KG1 (cell line): ENCODE results near the gene TMEM129.
A peak's percentile ranks its signal among the peaks of the same experiment; 100 is the strongest.

Source experiments
- DNase-seq: peaks from one replicate; lab custom pipeline; 2025; lab: John Stamatoyannopoulos, UW

The TMEM129 gene, protein sequence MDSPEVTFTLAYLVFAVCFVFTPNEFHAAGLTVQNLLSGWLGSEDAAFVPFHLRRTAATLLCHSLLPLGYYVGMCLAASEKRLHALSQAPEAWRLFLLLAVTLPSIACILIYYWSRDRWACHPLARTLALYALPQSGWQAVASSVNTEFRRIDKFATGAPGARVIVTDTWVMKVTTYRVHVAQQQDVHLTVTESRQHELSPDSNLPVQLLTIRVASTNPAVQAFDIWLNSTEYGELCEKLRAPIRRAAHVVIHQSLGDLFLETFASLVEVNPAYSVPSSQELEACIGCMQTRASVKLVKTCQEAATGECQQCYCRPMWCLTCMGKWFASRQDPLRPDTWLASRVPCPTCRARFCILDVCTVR

DNA sequence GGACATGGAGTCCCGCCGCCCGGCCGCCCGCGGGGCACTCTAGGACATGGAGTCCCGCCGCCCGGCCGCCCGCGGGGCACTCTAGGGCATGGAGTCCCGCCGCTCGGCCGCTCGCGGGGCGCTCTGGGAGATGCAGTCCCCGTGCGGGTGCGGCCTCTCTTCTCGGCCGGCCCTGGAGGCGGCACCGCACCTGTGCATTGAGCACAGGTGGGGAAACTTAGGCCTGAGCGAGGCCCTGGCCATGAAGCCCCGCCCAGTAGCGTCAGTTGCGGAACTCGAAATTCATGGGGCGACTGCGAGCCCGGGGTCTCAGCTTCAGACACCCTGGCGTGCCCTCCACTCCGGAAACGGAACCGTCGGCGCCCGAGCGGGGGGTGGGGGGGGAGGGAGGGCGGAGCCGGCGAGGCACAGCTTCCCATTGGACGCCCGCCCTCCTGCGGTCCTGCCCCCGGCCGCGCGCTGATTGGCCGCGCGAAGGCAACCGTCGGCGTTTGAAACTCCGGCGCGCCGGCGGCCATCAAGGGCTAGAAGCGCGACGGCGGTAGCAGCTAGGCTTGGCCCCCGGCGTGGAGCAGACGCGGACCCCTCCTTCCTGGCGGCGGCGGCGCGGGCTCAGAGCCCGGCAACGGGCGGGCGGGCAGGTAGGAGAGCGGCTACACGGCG is at the start of gene TMEM129, which contains the start of gene TACC3:
TMEM129 (minus strand) TSS at position 321 of the 663 bp plus-strand sequence. CDS start 486 bp downstream, outside the sequence.
TACC3 (plus strand) TSS at position 519 of the 663 bp plus-strand sequence. CDS start 1,901 bp downstream, outside the sequence.
- DNase-seq = peak; percentile 86

DNA sequence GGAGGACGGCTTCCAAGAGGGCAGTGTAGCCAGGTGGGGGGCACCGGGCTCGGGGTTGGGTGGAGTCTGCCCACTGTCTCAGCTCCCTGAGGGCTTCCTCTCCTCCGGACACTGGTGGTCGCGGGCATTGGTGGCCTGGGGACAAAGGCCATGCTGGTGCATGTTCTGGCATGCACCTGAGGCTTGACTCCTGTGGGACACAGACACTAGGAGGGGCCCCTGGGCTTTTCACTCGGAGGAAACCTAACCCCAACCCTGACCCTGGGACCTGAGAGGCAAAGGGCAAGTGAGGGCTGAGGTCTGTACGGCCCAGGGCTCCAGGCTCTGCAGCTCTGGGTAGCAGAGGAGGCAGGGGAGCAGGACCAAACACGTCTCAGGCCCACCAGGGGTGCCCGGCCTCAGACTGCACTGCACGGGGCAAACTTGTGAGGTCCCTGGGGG is 49.7 kb upstream of the TMEM129 start:
- DNase-seq = no peak

DNA sequence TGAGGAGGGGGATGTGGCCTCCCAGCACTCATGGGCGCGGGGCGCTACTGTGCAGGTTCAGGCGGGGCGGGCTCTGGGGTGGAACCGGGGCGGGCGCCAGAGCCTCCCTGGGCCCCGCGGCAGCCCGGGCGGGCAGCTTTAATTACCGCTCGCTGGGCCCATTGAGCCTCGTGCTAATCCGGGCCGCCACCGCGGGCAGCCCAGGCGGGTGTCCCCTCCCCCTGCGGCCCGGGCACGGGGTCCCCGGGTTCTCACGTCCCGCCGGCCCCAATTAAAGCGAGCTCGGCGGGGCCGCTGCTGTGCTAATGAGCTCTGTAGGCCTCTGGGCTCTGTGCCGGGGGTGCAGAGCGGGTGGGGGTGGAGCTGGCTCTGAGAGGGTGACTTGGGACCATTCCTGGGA is 49.1 kb upstream of the TMEM129 start:
- DNase-seq = no peak

DNA sequence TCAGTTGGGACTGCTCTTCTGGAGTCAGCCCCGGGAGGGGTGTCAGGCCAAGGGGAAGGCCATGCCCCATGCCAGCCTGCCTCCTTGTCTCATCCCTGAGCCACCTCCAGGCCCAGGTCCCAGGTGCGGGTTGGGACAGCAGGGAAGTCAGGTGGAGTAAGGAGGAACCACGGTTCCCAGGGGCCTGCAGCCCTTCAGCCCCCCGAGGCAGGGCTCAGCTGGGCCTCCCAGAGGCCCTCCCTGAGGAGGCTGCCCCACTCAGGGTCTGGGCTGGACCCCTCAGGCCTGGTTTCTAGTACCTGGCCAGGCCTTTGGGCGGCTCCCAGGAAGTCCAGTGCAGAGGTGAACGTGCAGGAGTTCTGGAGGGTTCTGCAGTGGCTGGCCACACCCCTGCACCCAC is 48.6 kb upstream of the TMEM129 start:
- DNase-seq = no peak

DNA sequence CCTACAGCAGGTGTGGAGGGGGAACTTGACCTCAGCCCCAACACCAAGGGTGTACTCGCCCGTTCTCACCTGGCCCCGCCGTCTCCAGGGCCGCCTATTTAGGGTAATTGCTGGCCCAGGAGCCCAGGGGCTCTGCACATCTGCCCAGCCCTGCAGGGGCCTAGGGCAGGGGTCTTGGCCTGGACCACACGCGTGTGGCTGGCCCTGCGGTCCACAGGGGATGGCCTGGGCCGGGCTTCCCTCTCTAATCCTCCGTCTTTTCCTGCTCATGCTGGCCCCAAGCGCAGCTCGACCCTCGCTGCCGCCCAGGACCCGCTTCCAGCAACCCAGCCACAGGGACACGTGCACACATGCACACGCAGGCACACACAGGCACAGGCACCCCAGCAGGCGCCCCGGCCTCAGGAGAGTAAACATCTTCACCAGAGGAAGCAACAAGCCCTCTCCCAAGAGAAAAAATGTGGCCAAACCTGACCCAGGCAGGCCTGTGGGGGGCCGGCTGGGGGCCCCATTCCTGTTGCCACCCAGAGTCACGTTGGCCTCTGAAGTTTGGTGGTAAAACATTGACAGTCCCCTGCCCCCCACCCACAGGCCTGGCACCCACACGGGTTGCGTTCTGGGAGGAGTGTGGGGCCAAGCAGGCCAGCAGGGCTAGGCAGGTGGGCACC is 47.4 kb upstream of the TMEM129 start:
- no peak for DNase-seq

DNA sequence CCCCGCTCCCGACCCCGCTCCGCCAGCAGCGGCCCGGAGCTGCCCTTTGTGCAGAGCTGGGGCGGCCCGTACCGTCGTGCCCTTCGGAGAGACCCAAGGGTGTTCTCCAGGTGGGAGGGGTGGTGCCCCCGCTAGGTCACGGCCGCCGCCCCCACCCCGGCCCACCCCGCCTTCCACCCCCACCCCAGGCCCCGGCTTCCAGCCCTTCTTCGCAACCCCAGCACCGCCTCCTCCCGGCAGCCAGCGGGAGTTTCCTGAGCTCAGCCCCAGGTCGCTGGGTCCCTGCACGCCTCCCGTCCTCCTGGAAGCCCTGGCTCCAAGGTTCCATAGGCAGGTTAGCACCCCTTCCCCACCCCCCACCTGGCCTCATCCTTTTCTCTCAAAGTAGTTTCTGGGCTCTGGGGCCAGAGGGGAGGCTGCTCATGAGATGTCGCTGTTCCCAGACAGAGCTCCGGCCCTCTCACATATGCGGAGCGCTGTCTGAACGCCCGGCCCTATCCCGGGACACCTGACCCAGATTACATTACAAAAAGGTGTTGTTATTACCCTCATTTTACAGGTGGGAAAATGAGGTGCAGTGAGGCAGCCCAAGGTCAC is 46.7 kb upstream of the TMEM129 start:
- no peak for DNase-seq

DNA sequence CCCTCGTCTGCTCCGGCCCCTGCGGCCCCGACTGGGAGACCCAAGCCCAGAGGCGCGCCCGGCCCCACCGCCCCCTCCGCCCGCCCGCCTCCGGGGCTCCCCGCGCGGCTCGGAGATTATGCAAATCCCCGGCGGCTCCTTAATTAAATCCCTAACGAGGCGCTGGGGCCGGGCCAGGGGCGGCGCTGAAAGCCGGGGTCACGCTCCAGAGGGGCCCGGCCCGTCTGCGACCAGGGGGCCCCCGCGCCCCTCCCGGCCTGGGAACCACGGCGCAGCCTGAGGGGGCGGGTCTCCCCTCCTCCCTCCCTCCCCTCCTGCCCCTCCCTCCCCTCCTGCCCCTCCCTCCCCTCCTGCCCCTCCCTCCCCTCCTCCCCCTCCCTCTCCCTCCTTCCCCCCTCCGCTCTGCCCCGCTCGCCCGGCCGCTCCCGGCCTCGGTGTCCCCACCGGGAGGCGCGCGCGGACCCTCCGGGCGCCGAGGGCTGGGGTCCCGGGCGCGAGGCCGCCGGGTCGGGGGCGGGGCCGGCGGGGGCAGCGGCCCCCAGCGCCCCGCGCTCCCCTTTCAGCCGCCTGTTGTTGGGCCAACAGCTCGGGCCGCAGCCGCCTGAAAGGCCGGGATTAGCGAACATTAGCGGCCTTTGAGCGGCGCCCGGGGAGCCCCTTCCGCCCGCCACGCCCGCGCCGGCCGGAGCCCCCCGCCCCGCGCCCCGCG is 46.1 kb upstream of the TMEM129 start:
- DNase-seq = no peak

DNA sequence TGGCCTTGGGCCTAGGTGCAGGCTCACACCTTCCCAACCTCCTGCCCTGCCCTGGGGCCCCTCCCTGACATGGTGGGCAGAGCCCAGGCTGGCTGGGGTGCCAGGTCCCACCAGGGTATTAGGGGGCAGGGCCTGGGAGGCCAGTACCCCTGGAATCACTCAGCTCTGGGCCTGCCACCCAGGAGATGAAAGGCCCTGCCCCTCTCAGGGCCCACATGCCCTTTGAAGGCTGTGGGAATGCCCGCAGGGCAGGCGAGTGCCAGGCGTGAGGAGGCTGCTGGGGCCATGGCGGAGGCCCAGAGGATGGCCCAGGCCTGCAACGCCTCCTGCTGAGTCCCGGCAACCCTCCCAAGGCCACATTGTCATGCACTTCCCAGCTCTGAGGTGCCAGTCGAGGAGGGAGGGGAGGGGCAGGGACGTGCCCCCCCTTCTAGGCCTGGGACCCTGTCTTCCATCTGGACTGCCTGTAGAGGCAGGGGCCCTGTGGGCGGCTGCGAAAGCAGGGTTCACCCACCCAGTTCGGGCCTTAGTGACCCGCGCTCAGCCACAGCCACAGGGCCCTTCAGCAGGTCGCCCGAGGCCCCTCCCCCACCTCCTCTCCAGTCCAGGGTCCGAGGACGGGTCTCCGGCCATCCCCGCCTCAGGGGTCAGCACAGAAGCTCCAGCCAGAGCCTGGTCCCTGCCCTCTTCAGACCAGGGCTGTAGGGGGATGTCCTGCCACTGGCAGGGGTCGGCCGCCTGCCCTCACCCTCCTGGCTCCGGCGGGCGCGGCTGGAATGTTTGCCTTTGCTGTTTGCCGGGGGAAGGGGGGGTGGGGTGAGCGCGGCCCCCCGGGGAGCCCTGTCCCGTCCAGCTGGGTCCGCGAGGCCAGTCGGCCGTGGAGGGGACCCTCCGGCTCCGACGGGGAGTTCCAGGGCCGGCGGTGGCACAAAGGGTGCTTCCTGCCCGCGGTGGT is 45.3 kb upstream of the TMEM129 start:
- no peak for DNase-seq

DNA sequence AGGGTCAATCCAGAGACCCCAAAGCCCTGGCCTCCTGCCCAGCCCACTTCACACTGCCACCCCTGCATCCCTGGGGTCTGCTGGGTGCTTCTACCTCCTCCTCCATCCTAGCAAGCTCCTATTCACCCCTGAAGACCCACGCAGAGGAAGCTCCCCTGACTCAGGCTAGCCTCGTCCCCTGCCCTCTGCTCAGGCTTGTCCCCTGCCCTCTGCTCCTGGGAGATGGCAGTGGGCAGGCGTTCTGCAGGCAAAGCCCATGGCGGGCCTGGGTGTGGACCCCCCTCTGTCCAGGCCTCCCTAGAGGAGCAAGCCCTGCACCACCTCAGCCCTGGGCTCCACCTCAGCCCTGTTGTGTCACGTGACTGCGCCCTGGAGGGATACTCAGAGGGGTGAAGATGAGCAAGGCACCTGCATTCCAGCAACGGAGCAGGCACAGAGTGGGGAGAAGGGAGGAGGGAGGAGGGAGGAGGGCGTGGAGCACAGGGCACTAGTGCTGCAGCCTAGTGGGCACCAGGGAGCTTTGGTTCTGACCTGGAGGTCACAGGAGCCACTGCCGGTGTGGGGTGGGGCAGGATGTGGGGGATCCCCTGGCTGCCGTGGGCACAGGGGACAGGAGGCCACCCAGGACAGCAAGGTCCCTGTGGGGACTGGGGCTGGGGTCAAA is 44.4 kb upstream of the TMEM129 start:
- no peak for DNase-seq

DNA sequence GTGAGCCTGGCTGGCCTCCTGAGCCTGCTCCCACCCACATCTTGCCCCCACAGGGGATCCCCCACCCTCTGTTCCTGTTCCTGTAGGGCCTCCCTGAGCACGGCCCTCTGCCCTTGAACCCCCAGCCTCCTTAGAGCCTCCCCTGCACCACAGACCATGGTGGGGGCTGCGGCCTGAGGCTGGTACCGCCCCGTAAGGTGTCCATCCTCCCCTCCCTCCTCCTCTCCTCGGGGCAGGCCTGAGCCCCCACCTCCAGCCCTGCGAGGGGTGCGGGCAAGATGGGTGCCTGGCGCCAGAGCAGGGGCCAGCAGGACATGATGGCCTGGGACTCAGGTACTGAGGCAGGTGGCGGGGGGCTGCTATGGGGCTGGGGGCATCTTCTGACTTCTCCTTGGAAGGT is 43.5 kb upstream of the TMEM129 start:
- no peak for DNase-seq

DNA sequence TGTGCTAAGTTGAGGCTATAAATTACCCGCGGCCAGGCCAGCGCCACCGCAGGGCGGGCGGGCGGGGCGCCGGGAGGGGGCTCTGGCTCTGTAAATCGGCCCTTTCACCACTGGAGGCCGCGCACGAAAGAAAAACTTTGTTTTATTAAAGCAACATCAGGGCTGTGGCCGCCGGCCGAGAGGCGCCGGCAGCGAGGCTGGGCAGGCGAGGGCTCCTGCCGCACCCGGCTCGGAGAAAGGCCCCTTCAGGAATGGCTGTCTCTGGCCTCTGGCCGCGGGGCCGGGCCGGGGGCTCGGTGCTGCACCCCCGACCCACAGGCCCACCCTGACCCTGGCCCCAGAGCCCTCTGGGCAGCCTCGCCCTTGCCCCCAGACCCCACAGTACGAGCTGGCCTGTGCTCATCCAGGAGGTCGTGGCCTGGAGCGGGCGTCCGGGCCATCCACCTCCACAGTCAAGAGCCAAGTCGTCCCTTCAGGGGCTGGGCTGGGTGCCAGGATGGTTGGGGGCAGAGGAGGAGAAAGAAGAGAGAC is 42.5 kb upstream of the TMEM129 start:
- no peak for DNase-seq

DNA sequence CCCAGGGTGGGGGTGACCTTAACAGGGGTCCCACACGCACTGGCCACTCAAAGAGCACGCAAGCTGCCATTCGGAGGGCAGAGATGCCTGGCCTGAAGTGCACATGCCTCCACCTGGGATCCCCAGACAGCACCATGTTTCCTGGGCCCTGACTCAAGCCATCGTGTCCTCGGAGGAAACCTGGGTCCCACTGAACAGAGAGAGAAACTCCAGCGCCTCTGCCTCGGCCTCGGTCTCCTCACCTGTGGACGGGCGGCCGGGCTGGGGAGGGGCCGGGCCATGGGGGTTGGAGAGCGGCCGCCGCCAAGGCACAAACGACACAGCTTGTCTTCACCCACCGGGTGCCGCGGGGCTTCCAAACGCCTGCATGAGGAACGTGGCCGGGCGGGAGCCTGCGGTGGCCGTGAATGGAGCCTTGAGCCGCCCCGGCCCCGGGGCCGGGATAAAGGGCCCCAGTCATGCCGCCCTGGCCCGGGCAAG is 42.0 kb upstream of the TMEM129 start:
- no peak for DNase-seq

DNA sequence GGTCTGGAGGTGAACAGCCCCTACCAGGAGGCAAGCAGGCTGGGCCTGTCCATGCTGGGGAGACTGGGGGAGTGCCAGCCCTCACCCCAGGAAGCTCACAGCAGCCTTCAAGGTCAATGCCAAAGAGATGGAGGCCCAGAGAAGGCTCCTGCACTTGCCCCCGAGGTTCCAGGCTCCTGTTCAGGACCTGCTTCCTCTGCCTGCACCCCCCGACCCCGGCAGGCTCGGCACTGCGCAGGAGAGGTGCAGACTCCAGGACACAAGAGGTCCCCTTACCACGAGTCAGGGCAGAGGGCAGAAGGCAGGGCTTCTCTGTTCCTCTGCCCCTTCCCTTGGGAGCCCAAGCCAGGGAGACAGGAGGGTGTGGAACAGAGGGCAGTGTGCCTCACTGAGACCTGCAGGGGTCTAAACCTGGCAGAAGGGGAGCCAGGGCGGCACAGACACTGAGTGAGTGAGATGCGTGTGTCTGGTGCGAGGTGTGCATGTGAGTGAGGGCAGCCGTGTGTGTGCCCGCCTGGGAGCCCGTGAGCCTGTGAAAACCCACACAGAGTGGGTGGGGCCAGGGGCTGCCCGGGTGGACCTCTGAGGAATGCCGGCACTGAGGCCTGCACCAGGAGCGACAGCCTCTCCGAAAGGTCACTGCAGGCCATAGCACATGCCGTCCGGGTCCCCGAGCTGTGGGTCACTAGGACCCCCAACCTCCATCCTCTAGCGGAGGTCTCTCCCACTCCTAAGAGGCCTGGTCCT is 41.3 kb upstream of the TMEM129 start:
- no peak for DNase-seq

DNA sequence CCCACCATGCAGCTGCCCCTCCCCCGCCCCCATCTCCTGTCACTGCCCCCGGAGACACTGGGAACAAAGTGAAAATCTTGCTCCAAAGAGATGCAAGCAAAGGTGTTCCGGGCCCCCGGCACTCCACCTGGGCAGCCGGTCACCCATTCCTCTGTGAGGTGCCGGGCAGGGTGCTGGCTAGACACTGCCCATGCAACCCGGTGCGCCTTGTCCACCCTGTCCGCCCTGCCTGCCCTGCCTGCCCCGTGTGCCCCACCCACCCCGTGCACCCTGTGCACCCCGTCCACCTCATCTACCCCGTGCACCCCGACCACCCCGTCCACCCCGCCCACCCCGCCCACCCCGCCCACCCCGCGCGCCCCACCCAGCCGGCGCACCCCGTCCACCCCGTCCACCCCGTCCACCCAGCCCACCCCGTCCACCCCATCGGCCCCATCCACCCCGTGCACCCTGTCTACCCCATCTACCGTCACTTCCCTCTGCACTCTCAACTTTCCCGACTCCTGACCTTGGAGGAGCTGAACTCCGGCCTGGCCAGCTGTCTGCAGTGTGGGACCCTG is 40.1 kb upstream of the TMEM129 start:
- DNase-seq = no peak

DNA sequence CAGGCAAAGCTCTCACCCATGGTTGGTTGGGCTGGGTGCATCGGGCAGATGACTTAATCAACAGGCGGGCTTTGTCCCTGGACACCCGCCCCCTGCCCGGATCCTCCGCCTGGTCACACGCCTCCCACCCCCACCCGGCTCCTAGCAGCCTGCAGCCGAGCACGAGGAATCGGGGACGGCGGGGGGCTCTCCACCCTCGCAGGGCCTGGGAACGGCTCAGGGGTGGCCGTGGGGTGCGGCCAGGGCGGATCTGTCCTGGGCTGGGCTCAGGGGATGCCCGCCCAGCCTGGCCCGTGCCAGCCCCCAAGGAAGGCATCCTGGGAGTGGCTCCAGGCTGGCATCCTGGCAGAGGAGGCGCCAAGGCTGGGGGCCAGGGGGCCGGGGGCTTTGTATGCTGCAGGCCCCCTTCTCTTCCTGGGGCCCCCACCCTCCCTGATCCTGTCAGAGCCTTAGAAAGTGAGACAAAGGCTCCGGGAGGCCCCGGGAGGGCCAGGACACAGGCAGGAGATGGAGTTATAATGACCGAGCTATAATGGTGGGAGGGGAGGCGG is 39.5 kb upstream of the TMEM129 start:
- no peak for DNase-seq

DNA sequence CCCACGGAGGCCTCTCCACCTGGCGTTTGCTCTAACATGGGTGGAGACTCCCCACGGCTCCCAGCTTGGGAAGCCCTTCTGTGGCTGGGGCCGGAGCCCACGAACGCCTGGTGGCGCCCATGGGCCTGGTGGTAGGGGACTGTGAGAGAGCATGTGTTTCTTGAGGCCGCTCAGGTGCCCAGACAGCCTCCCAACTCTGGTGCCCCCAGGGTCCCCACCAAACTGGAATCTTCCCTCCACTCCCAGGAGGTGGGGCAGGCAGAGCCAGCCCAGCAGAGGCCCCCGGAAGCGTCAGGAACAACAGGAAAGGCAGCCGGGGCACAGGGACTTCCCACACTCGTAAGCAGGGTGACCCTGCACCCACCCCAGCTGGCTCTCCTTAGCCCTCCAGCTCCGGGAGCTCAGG is 38.7 kb upstream of the TMEM129 start:
- DNase-seq = no peak

DNA sequence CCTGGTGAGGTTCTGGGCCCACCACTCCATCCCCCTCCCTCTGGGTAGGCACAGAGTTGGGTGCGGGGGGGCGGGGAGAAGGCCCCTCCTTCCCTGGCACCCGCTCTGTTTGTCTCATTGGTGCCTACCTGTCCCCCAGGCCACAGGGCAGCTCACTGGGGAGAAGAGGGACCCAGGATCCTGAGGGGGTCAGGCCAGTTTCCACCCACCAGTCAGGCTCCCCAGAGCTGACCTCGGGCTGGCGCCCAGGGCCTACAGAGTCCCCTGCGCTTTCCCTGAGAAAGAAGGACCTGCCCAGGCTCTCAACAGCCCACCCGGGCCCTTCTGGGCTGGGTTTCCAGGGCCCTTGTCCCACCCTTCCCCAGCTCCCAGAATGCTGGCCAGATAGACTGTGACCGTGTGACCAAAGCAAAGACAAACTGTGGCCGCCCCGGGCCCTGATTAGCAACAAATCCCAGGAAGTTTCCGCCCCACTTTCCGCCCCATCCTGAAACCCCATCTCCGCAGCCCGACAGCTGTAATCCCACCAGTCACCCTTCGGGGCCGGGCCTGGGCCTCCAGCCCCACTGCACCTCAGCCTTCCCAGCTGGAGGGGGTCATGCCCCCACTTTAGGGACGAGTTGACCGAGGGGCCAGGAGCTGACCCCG is 38.2 kb upstream of the TMEM129 start:
- DNase-seq = no peak
